ENCODE results near the gene PIKFYVE. TPM values are rescaled to one million over a fixed set of nuclear protein-coding genes. Genes with fewer than 3 reads are reported as not detected.
"Not testable (repeated sequence)": the region's sequence is repeated elsewhere in the genome, so short reads cannot be mapped to it uniquely, and the experiment has no call there.

PIKFYVE gene
- total RNA-seq, 1 donor from 2014 or later: 19.5 TPM

GRCh38 chr2:208369091-208369490 is 103.0 kb downstream of the PIKFYVE start:
- FAIRE-seq (no peak), DNase-seq (ENCODE audit: low read depth) (peak; percentile 30)
- Histone ChIP-seq H3K4me3 (ENCODE audit: low read depth, low read length) (no peak overlapping the region), H3K27me3 (ENCODE audit: control insufficient read depth, insufficient read depth, low read length) (no peaks in the 10 kb centered on the region), H3K36me3 (ENCODE audit: control insufficient read depth, insufficient read depth, low read length) (no peaks in the 10 kb centered on the region)
- TF ChIP-seq, protein P1, sequence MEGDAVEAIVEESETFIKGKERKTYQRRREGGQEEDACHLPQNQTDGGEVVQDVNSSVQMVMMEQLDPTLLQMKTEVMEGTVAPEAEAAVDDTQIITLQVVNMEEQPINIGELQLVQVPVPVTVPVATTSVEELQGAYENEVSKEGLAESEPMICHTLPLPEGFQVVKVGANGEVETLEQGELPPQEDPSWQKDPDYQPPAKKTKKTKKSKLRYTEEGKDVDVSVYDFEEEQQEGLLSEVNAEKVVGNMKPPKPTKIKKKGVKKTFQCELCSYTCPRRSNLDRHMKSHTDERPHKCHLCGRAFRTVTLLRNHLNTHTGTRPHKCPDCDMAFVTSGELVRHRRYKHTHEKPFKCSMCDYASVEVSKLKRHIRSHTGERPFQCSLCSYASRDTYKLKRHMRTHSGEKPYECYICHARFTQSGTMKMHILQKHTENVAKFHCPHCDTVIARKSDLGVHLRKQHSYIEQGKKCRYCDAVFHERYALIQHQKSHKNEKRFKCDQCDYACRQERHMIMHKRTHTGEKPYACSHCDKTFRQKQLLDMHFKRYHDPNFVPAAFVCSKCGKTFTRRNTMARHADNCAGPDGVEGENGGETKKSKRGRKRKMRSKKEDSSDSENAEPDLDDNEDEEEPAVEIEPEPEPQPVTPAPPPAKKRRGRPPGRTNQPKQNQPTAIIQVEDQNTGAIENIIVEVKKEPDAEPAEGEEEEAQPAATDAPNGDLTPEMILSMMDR (IDR thresholded peaks at IDR 0.05; ENCODE audit: insufficient read depth, low read length, severe bottlenecking): no peak

DNA sequence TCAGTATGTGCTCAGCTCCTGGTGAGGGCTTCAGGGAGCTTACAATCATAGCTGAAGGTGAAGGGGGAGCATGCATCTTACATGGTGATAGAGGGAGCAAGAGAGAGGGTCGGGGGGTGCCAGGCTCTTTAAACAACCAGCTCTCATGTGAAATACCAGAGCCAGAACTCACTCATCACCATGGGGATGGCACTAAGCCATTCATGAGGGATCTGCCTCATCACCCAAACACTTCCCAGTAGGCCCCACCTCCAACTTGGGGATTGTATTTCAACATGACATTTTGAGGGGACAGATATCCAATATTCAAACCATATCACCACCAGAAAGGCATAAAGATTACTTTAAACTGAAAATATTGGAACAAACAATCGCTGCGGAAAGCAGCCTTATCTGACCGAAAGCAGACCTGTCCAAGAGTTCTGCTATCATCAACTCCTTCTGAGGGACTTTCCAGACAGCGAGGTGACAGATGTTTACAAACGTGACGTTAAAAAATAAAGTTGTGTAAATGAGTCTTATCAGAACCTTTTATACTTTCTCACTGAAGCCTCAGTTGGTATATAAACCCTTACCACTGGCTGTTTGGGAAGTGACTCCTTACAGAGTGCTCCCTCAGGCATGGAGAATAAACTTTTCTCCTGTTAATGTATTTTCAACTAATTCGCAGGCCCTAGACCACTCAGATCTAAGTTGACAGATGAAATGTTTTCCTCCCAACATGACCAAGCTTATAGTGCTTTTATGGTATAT is 105.0 kb downstream of the PIKFYVE start:
- TF ChIP-seq, protein P1 (IDR thresholded peaks at IDR 0.05; ENCODE audit: insufficient read depth, low read length, severe bottlenecking): no peak
- no peak for FAIRE-seq
- Histone ChIP-seq H3K4me3 (ENCODE audit: low read depth, low read length) (no peak overlapping the region), H3K27me3 (ENCODE audit: control insufficient read depth, insufficient read depth, low read length) (no peaks in the 10 kb centered on the region), H3K36me3 (ENCODE audit: control insufficient read depth, insufficient read depth, low read length) (no peaks in the 10 kb centered on the region)
- no peak for DNase-seq (ENCODE audit: low read depth)

DNA sequence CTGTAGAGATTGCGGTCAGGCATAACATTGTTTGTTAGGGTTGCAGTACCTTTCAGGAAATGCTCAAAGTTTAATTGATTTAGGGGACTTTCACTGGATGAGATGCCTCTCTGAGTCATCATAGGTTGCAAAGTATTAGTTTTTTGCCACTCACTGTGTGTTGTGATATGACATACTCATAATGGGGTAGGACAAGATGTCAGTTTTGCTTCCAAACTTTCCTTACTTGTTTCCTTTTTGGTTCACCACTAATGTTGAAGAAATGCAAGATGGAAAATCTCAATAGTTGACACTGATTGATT is 105.5 kb downstream of the PIKFYVE start:
- DNase-seq (ENCODE audit: low read depth): no peak
- Histone ChIP-seq H3K4me3 (ENCODE audit: low read depth, low read length) (no peak overlapping the region), H3K36me3 (ENCODE audit: control insufficient read depth, insufficient read depth, low read length) (no peaks in the 10 kb centered on the region), H3K27me3 (ENCODE audit: control insufficient read depth, insufficient read depth, low read length) (no peaks in the 10 kb centered on the region)
- TF ChIP-seq, protein P1 (IDR thresholded peaks at IDR 0.05; ENCODE audit: insufficient read depth, low read length, severe bottlenecking): no peak
- FAIRE-seq: no peak

DNA sequence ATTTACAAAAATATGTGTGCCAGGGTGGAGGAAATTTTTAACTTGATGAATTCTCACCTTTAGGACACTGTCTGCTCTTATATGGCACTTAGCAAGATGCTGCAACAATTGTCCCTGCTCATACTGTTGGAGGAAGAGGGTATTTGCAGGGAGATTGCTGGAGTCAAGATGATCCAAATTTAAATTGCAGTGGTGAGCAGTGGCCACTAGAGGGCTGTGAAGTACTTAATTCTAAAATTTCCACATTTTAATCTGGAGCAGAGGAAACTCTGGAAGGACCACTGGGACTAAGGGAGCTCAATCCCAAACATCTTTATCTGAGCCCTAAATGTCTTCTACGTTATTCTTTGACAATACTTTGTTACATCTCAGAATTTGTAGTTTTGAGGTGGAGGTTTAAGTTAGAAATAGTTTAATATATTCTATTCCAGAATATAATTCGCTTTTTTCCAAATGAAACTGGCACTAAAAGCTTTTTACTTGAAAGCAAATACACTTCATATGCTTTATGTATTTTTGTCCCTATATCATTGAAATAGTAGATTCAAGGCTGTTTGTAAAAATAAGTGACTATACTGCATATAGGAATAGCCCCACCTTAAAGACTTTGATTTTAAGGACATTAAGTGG is 107.5 kb downstream of the PIKFYVE start:
- Histone ChIP-seq H3K36me3 (ENCODE audit: control insufficient read depth, insufficient read depth, low read length) (no peaks in the 10 kb centered on the region), H3K4me3 (ENCODE audit: low read depth, low read length) (no peak overlapping the region), H3K27me3 (ENCODE audit: control insufficient read depth, insufficient read depth, low read length) (no peaks in the 10 kb centered on the region)
- FAIRE-seq (no peak), DNase-seq (ENCODE audit: low read depth) (peak; percentile 49)
- TF ChIP-seq, protein P1 (IDR thresholded peaks at IDR 0.05; ENCODE audit: insufficient read depth, low read length, severe bottlenecking): peak; percentile 72

- no peaks in the 10 kb centered on the region for H3K27me3 ChIP-seq (ENCODE audit: control insufficient read depth, insufficient read depth, low read length)
- TF ChIP-seq, protein P1 (IDR thresholded peaks at IDR 0.05; ENCODE audit: insufficient read depth, low read length, severe bottlenecking): no peak
- H3K36me3 ChIP-seq (ENCODE audit: control insufficient read depth, insufficient read depth, low read length): no peaks in the 10 kb centered on the region
- DNase-seq (ENCODE audit: low read depth): no peak
- H3K4me3 ChIP-seq (ENCODE audit: low read depth, low read length): no peak overlapping the region
- no peak for FAIRE-seq
Measured at GRCh38 chr2:208375491-208376068, 109.5 kb downstream of the PIKFYVE start.

DNA sequence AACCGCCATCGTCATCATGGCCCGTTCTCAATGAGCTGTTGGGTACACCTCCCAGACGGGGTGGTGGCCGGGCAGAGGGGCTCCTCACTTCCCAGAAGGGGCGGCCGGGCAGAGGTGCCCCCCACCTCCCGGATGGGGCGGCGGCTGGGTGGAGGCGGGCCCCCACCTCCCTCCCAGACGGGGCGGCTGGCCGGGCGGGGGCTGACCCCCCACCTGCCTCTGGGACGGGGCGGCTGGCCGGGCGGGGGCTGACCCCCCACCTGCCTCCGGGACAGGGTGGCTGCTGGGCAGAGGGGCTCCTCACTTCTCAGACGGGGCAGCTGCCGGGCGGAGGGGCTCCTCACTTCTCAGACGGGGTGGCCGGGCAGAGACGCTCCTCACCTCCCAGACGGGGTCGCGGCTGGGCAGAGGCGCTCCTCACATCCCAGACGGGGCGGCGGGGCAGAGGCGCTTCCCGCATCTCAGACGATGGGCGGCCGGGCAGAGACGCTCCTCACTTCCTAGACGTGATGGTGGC is 111.3 kb downstream of the PIKFYVE start:
- FAIRE-seq; DNase-seq (ENCODE audit: low read depth); H3K27me3 ChIP-seq (ENCODE audit: control insufficient read depth, insufficient read depth, low read length); H3K4me3 ChIP-seq (ENCODE audit: low read depth, low read length); H3K36me3 ChIP-seq (ENCODE audit: control insufficient read depth, insufficient read depth, low read length): not testable (repeated sequence)
